ENCODE measurements around the gene VAT1. TPM values are rescaled to one million over a fixed set of nuclear protein-coding genes. Genes with fewer than 3 reads are reported as not detected.

Gene VAT1
- total RNA-seq, 1 experiment from 2014 or later, result 45.7 TPM

DNA sequence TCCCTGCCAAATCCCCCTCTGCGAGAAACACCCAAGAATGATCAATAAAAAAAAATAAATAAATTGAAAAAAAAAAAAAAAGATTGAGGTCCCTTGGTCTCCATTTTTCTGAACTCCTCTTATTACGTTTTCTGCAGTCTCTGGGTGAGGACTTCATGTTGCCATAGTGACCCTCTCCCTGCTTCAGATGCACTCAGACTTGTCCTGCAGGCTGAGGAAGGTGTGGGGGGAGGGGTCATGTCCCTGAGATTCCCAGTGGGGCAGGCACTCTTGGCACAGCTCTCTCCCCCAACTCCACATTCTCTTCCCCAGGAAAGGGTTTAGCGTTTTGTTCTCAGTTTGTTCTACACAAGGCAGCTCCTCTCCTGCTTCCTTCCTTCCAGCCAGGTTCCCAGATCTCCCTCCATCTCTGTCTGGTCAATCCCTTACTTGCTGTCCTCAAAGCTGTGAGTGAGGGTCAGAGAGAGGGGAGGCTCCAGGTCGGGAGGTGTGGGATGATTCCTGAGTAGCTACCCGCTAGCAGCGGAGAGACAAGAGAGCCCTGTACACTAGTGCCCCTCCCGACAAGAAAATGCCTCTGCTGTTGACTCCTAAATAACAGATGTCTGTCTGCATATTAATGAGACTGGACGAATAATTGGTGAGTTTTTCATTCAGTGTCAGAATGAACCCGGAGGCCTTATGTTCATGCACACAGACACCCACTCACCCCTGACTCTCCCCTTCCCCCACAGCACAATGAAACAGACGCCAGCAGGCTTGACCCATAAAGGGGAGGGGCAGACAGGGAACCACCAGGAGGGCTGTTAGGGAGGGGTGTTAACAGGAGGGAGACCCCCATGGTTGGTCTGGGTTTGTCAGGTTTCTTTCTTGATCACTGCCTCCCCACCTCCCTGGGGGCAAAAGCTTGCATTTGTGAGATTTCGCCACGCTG lies 12.0 kb upstream of the VAT1 start:
- no peak overlapping the region for H3K4me2 ChIP-seq (ENCODE audit: low read depth, low read length, poor library complexity, severe bottlenecking)
- no peaks in the 10 kb centered on the region for H3K9me3 ChIP-seq (ENCODE audit: low read length)
- no peaks in the 10 kb centered on the region for H3K27me3 ChIP-seq (ENCODE audit: low read length)
- no peaks in the 10 kb centered on the region for H3K4me1 ChIP-seq (ENCODE audit: low read length)
- no peaks in the 10 kb centered on the region for H3K9me2 ChIP-seq (replicated peaks; ENCODE audit: insufficient read depth, low read length)
- H3K9ac ChIP-seq (ENCODE audit: low read length), result no peak overlapping the region
- no peaks in the 10 kb centered on the region for H3K36me3 ChIP-seq (ENCODE audit: insufficient read depth, low read length)
- no peaks in the 10 kb centered on the region for H4K20me1 ChIP-seq (ENCODE audit: insufficient read depth, low read depth, low read length)
- no peak overlapping the region for H2AFZ ChIP-seq (ENCODE audit: low read length)
- H3K4me3 ChIP-seq (ENCODE audit: low read length), result no peak overlapping the region
- H3K79me2 ChIP-seq (ENCODE audit: low read length), result no peaks in the 10 kb centered on the region
- H3K27ac ChIP-seq (ENCODE audit: low read length), result no peak overlapping the region
- no peak for DNase-seq

- H3K4me3 ChIP-seq (ENCODE audit: low read length), result no peak overlapping the region
- H3K9ac ChIP-seq (ENCODE audit: low read length), result no peak overlapping the region
- no peaks in the 10 kb centered on the region for H4K20me1 ChIP-seq (ENCODE audit: insufficient read depth, low read depth, low read length)
- DNase-seq, result no peak
- H3K4me1 ChIP-seq (ENCODE audit: low read length), result no peaks in the 10 kb centered on the region
- H3K9me3 ChIP-seq (ENCODE audit: low read length), result no peaks in the 10 kb centered on the region
- H2AFZ ChIP-seq (ENCODE audit: low read length), result no peak overlapping the region
- no peaks in the 10 kb centered on the region for H3K36me3 ChIP-seq (ENCODE audit: insufficient read depth, low read length)
- H3K27me3 ChIP-seq (ENCODE audit: low read length), result no peaks in the 10 kb centered on the region
- H3K4me2 ChIP-seq (ENCODE audit: low read depth, low read length, poor library complexity, severe bottlenecking), result no peak overlapping the region
- no peak overlapping the region for H3K27ac ChIP-seq (ENCODE audit: low read length)
- no peaks in the 10 kb centered on the region for H3K9me2 ChIP-seq (replicated peaks; ENCODE audit: insufficient read depth, low read length)
- no peaks in the 10 kb centered on the region for H3K79me2 ChIP-seq (ENCODE audit: low read length)
Measured at GRCh38 chr17:43031666-43032065, 9.5 kb upstream of the VAT1 start.

DNA sequence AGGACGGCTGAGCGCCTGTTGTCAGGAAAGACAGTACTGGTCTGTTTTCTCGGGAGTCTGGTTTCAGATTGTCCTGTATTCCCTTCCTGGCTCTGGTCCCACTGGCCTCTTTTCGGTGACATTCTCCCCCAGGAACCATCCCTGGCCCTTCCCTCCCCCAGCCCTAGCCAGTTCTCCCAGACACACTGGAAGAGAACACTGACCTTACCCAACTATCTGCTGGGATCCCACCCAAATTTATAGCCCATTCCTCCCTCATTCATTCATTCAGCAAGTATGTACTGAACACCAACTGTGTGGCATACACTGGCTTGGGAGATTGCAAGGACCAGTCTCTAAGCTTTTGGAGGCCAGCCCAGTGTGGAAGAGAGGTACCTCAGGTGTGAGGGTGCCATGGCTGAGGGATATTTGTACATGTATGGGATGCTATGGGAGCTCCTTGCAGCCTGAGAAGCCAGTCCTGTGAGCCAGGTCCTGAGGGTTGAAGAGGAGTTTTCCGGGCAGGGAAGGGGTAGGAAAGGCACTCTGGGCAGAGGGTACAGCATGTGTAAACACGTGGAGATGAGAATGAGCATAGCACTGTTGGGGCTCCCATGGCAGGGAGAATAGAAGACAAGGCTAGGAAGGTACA lies 8.1 kb upstream of the VAT1 start:
- Histone ChIP-seq H3K9ac (ENCODE audit: low read length) (no peak overlapping the region), H3K9me3 (ENCODE audit: low read length) (no peaks in the 10 kb centered on the region), H3K27ac (ENCODE audit: low read length) (no peak overlapping the region), H4K20me1 (ENCODE audit: insufficient read depth, low read depth, low read length) (no peaks in the 10 kb centered on the region), H3K4me2 (ENCODE audit: low read depth, low read length, poor library complexity, severe bottlenecking) (no peak overlapping the region), H2AFZ (ENCODE audit: low read length) (no peak overlapping the region), H3K79me2 (ENCODE audit: low read length) (no peaks in the 10 kb centered on the region), H3K4me1 (ENCODE audit: low read length) (peaks cover 2% of the 10 kb centered on the region), H3K4me3 (ENCODE audit: low read length) (no peak overlapping the region), H3K9me2 (replicated peaks; ENCODE audit: insufficient read depth, low read length) (no peaks in the 10 kb centered on the region), H3K27me3 (ENCODE audit: low read length) (no peaks in the 10 kb centered on the region), H3K36me3 (ENCODE audit: insufficient read depth, low read length) (no peaks in the 10 kb centered on the region)
- DNase-seq, result no peak

DNA sequence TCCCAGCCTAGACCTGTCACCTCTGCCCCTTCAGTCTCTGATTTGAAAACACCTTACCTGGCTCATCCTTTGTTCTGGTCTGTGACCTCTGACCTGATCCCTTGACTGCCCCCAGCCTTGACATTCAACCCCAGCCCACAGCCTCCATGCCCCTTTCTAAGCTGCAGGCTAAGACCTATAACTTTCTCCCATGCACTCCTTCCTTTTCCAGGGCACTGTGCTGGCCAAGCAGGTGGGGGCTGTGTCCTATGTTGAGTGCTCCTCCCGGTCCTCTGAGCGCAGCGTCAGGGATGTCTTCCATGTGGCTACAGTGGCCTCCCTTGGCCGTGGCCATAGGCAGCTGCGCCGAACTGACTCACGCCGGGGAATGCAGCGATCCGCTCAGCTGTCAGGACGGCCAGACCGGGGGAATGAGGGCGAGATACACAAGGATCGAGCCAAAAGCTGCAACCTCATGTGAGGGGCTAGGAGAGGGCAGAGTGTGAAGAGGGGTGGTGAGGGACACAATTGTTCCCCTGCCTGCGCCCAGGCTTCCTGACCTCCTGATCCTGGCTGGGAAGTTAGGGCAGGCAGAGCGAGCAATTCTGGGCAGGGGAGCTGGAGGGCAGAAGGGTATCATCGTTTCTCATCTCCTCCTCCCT lies 6.2 kb upstream of the VAT1 start:
- no peaks in the 10 kb centered on the region for H4K20me1 ChIP-seq (ENCODE audit: insufficient read depth, low read depth, low read length)
- no peak overlapping the region for H3K4me3 ChIP-seq (ENCODE audit: low read length)
- H3K9me2 ChIP-seq (replicated peaks; ENCODE audit: insufficient read depth, low read length), result no peaks in the 10 kb centered on the region
- no peak overlapping the region for H2AFZ ChIP-seq (ENCODE audit: low read length)
- no peak overlapping the region for H3K4me2 ChIP-seq (ENCODE audit: low read depth, low read length, poor library complexity, severe bottlenecking)
- peaks cover 10% of the 10 kb centered on the region for H3K4me1 ChIP-seq (ENCODE audit: low read length)
- no peaks in the 10 kb centered on the region for H3K9me3 ChIP-seq (ENCODE audit: low read length)
- no peaks in the 10 kb centered on the region for H3K27me3 ChIP-seq (ENCODE audit: low read length)
- no peaks in the 10 kb centered on the region for H3K79me2 ChIP-seq (ENCODE audit: low read length)
- no peak for DNase-seq
- H3K9ac ChIP-seq (ENCODE audit: low read length), result no peak overlapping the region
- no peak overlapping the region for H3K27ac ChIP-seq (ENCODE audit: low read length)
- H3K36me3 ChIP-seq (ENCODE audit: insufficient read depth, low read length), result no peaks in the 10 kb centered on the region

DNA sequence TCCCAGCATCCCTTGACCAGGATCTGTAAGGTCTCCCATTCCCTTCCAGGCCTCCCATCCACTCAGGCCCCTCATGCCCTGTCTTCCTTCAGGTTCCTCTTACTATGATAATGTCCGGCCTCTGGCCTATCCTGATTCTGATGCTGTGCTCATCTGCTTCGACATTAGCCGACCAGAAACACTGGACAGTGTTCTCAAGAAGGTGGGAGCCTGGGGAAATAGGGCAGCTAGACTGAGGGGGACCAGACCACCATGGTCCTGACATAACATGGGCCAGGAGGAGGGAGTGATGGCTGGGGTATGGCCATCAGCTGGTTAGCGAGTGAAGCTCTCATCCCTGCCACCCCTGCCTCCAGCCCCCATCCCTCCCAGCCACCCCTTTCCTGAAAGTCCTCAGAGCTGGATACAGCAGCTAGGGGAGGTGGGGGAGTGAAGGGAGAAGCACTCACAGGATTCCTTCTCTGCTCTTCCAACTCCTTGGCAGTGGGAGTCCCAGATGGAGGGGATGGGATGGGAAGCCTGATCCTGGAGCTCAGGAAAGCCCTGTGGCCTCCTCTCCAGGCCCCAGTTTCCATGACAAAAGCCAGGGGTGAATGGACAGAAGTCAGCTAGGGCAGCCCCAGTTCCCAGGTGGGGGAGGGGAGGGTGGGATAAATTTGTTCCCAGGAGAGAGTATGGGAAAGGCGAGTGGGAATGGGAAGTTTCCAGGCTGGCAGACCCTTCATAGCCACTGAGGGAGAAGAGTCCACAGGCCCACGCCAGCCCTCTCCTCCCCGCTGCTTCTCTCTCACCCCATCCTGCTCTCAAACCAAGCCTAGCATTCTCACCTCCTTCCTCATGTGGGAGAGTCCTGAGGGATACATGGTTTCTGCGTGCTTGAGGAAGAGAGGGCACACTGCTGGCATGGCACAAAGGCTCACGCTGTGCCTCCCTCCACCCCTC lies 5.2 kb upstream of the VAT1 start:
- H3K4me3 ChIP-seq (ENCODE audit: low read length), result no peak overlapping the region
- no peak overlapping the region for H3K9ac ChIP-seq (ENCODE audit: low read length)
- H3K4me2 ChIP-seq (ENCODE audit: low read depth, low read length, poor library complexity, severe bottlenecking), result no peak overlapping the region
- H3K27me3 ChIP-seq (ENCODE audit: low read length), result no peaks in the 10 kb centered on the region
- H3K79me2 ChIP-seq (ENCODE audit: low read length), result no peaks in the 10 kb centered on the region
- no peaks in the 10 kb centered on the region for H3K36me3 ChIP-seq (ENCODE audit: insufficient read depth, low read length)
- H3K4me1 ChIP-seq (ENCODE audit: low read length), result peaks cover 10% of the 10 kb centered on the region
- DNase-seq, result no peak
- no peak overlapping the region for H3K27ac ChIP-seq (ENCODE audit: low read length)
- no peaks in the 10 kb centered on the region for H4K20me1 ChIP-seq (ENCODE audit: insufficient read depth, low read depth, low read length)
- no peaks in the 10 kb centered on the region for H3K9me3 ChIP-seq (ENCODE audit: low read length)
- H2AFZ ChIP-seq (ENCODE audit: low read length), result no peak overlapping the region
- no peaks in the 10 kb centered on the region for H3K9me2 ChIP-seq (replicated peaks; ENCODE audit: insufficient read depth, low read length)

DNA sequence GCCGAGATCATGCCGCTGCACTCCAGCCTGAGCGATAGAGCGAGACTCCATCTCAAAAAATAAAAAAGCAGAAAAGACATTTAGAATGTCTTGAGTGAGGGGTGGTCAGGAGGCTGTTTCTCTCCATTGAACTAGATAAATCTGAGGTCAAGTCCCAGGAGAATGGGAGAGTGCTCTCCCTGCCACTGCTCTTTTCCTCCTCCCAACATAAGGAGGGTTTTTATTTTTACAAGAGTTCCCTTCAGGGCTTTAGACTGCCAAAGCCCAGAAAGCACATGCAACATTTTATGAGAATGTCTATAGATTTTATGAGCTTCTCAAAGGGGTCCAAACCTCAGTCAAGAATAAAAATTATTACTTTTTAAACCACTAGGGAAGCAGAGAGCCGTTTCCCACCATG lies 4.4 kb upstream of the VAT1 start:
- no peak overlapping the region for H3K4me3 ChIP-seq (ENCODE audit: low read length)
- no peaks in the 10 kb centered on the region for H3K9me2 ChIP-seq (replicated peaks; ENCODE audit: insufficient read depth, low read length)
- H3K4me2 ChIP-seq (ENCODE audit: low read depth, low read length, poor library complexity, severe bottlenecking), result no peak overlapping the region
- H3K9me3 ChIP-seq (ENCODE audit: low read length), result no peaks in the 10 kb centered on the region
- no peaks in the 10 kb centered on the region for H3K36me3 ChIP-seq (ENCODE audit: insufficient read depth, low read length)
- no peak overlapping the region for H2AFZ ChIP-seq (ENCODE audit: low read length)
- no peaks in the 10 kb centered on the region for H4K20me1 ChIP-seq (ENCODE audit: insufficient read depth, low read depth, low read length)
- H3K27me3 ChIP-seq (ENCODE audit: low read length), result no peaks in the 10 kb centered on the region
- no peak overlapping the region for H3K9ac ChIP-seq (ENCODE audit: low read length)
- H3K27ac ChIP-seq (ENCODE audit: low read length), result no peak overlapping the region
- H3K4me1 ChIP-seq (ENCODE audit: low read length), result peaks cover 10% of the 10 kb centered on the region
- no peaks in the 10 kb centered on the region for H3K79me2 ChIP-seq (ENCODE audit: low read length)
- DNase-seq, result peak; percentile 47

- Histone ChIP-seq H3K27me3 (ENCODE audit: low read length) (no peaks in the 10 kb centered on the region), H2AFZ (ENCODE audit: low read length) (no peak overlapping the region), H3K4me1 (ENCODE audit: low read length) (peaks cover 14% of the 10 kb centered on the region), H3K9ac (ENCODE audit: low read length) (no peak overlapping the region), H3K4me3 (ENCODE audit: low read length) (no peak overlapping the region), H3K27ac (ENCODE audit: low read length) (no peak overlapping the region), H3K9me3 (ENCODE audit: low read length) (no peaks in the 10 kb centered on the region), H3K9me2 (replicated peaks; ENCODE audit: insufficient read depth, low read length) (no peaks in the 10 kb centered on the region), H3K36me3 (ENCODE audit: insufficient read depth, low read length) (no peaks in the 10 kb centered on the region), H3K4me2 (ENCODE audit: low read depth, low read length, poor library complexity, severe bottlenecking) (no peak overlapping the region), H3K79me2 (ENCODE audit: low read length) (peaks cover 1% of the 10 kb centered on the region; the same call in 1 of the 2 replicates), H4K20me1 (ENCODE audit: insufficient read depth, low read depth, low read length) (no peaks in the 10 kb centered on the region)
- DNase-seq, result no peak
Measured at GRCh38 chr17:43025766-43026537, 3.8 kb upstream of the VAT1 start.

Measured in Karpas-422 (cell line).